Measurements from ENCODE around the gene DMKN. TPM values are rescaled to one million over a fixed set of nuclear protein-coding genes. Genes with fewer than 3 reads are reported as not detected.
"Not testable (repeated sequence)": the region's sequence is repeated elsewhere in the genome, so short reads cannot be mapped to it uniquely, and the experiment has no call there.

The DMKN gene
- total RNA-seq, 2 donors from 2014 or later = 50.9 to 80.5 TPM

- no peaks in the 10 kb centered on the region for H3K36me3 ChIP-seq
Observed at GRCh38 chr19:35470128-35470527, 43.3 kb downstream of the DMKN start.

DNA sequence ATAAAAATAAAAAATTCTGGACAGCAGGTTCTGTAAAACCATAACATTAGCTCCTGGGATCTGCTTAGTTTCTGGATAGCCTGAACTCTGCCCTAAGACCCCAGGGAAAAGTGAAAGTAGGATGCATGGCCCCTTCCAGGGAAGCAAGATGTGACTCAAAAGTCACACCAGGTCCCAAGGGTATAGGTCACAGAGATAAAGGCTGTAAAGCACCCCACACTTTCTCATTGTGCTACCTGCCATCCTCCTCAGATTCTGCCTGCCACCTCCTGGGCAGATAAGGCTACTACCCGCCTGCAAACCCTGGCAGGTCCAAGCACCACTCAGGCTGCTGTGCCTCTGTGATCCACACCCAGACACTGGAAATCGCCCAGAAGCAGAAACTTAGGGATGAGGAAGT, 44.8 kb downstream of the DMKN start:
- TF ChIP-seq POLR2AphosphoS5 (IDR thresholded peaks at IDR 0.05) (peak; percentile 8), POLR2A (IDR thresholded peaks at IDR 0.05) (no peak)
- TF ChIP-seq, protein P1, sequence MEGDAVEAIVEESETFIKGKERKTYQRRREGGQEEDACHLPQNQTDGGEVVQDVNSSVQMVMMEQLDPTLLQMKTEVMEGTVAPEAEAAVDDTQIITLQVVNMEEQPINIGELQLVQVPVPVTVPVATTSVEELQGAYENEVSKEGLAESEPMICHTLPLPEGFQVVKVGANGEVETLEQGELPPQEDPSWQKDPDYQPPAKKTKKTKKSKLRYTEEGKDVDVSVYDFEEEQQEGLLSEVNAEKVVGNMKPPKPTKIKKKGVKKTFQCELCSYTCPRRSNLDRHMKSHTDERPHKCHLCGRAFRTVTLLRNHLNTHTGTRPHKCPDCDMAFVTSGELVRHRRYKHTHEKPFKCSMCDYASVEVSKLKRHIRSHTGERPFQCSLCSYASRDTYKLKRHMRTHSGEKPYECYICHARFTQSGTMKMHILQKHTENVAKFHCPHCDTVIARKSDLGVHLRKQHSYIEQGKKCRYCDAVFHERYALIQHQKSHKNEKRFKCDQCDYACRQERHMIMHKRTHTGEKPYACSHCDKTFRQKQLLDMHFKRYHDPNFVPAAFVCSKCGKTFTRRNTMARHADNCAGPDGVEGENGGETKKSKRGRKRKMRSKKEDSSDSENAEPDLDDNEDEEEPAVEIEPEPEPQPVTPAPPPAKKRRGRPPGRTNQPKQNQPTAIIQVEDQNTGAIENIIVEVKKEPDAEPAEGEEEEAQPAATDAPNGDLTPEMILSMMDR (IDR thresholded peaks at IDR 0.05) = peak; percentile 22 to 81 (median 63)
- no peaks in the 10 kb centered on the region for H3K27me3 ChIP-seq (replicated peaks; ENCODE audit: insufficient read depth)
- no peaks in the 10 kb centered on the region for H3K9me3 ChIP-seq
- no peak overlapping the region for H3K4me3 ChIP-seq
- H3K27ac ChIP-seq = no peak overlapping the region
- intact Hi-C loops (cut with DNase I) = loop anchor here (2.0 kb wide), 1 partner anchor 116 kb away; no protein-coding TSS in a partner anchor
- WGBS = 44% methylated on average over 2 of the region's 2 CpGs
- no peaks in the 10 kb centered on the region for H3K36me3 ChIP-seq
- no peaks in the 10 kb centered on the region for H3K4me1 ChIP-seq (replicated peaks)
- peak; percentile 51 for DNase-seq (ENCODE audit: low spot score)

More at GRCh38 chr19:35470128-35470527, 43.3 kb downstream of the DMKN start:
- no peak overlapping the region for H3K27ac ChIP-seq
- WGBS = 79% methylated on average over 7 of the region's 7 CpGs
- TF ChIP-seq POLR2A (IDR thresholded peaks at IDR 0.05) = no peak
- TF ChIP-seq, protein P1 (IDR thresholded peaks at IDR 0.05) = no peak
- no peaks in the 10 kb centered on the region for H3K9me3 ChIP-seq
- no peak for DNase-seq (ENCODE audit: low spot score)
- no peaks in the 10 kb centered on the region for H3K27me3 ChIP-seq (replicated peaks; ENCODE audit: insufficient read depth)
- intact Hi-C loops (cut with DNase I) = no loop called here
- no peaks in the 10 kb centered on the region for H3K4me1 ChIP-seq (replicated peaks)
- no peak overlapping the region for H3K4me3 ChIP-seq

DNA sequence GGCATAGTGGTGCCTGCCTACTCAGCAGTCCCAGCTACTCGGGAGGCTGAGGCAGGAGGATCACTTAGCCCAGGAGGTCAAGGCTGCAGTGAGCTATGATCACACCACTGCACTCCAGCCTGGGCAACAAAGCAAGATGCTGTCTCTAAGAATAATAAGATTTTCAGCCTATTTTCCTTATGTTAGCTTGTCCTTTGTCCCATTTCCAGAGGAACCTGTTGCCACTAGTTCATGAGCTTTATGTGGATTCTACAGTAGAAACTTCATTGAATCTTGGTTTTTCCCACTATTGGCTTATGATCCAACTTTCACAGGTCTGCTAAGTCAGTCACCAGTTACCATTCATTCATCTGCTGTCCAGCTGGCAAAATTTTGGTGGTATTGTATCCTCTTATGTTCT, 47.2 kb downstream of the DMKN start:
- WGBS = 80% methylated on average over 1 of the region's 1 CpG
- no peak for DNase-seq (ENCODE audit: low spot score)
- TF ChIP-seq POLR2AphosphoS5 (IDR thresholded peaks at IDR 0.05) (no peak), POLR2A (IDR thresholded peaks at IDR 0.05) (no peak)
- TF ChIP-seq, protein P1 (IDR thresholded peaks at IDR 0.05) = no peak
- H3K9me3 ChIP-seq = no peaks in the 10 kb centered on the region
- no peaks in the 10 kb centered on the region for H3K4me1 ChIP-seq (replicated peaks)
- H3K27me3 ChIP-seq (replicated peaks; ENCODE audit: insufficient read depth) = no peaks in the 10 kb centered on the region
- intact Hi-C loops (cut with DNase I) = no loop called here
- H3K4me3 ChIP-seq = no peak overlapping the region
- H3K36me3 ChIP-seq = no peaks in the 10 kb centered on the region
- no peak overlapping the region for H3K27ac ChIP-seq

DNA sequence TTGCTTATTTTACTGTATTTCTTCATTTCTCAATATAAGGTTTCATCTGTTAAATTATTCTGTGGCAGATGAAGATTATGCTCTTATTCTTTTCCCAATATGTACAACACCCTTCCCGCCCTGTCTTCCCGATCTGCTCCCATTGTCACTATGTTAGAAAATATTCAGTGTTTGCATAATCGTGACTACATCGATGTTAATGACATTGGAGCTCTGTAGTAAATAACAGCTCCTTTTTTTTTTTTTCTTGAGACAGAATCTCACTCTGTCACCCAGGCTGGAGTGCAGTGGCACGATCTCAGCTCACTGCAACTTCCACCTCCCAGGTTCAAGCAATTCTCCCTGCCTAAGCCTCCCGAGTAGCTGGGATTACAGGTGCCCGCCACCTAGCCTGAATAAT, 50.5 kb downstream of the DMKN start:
- H3K27ac ChIP-seq; H3K36me3 ChIP-seq; H3K4me3 ChIP-seq; H3K4me1 ChIP-seq (replicated peaks); intact Hi-C loops (cut with DNase I); H3K27me3 ChIP-seq (replicated peaks; ENCODE audit: insufficient read depth); DNase-seq (ENCODE audit: low spot score); H3K9me3 ChIP-seq: not testable (repeated sequence)
- 73% methylated on average over 7 of the region's 7 CpGs for WGBS

GRCh38 chr19:35462476-35462953, 50.9 kb downstream of the DMKN start:
- H3K27ac ChIP-seq = no peak overlapping the region
- H3K27me3 ChIP-seq (replicated peaks; ENCODE audit: insufficient read depth) = no peaks in the 10 kb centered on the region
- no peak overlapping the region for H3K4me3 ChIP-seq
- no peak for DNase-seq (ENCODE audit: low spot score)
- intact Hi-C loops (cut with DNase I) = no loop called here
- H3K9me3 ChIP-seq = no peaks in the 10 kb centered on the region
- H3K36me3 ChIP-seq = no peaks in the 10 kb centered on the region
- TF ChIP-seq, protein P1 (IDR thresholded peaks at IDR 0.05) = no peak
- no peak for TF ChIP-seq POLR2A (IDR thresholded peaks at IDR 0.05)
- TF ChIP-seq POLR2AphosphoS5 (IDR thresholded peaks at IDR 0.05) = no peak
- no peaks in the 10 kb centered on the region for H3K4me1 ChIP-seq (replicated peaks)
- 52% methylated on average over 6 of the region's 6 CpGs for WGBS

- H3K27me3 ChIP-seq (replicated peaks; ENCODE audit: insufficient read depth); H3K27ac ChIP-seq; DNase-seq (ENCODE audit: low spot score); H3K4me1 ChIP-seq (replicated peaks); H3K4me3 ChIP-seq; H3K9me3 ChIP-seq; H3K36me3 ChIP-seq; intact Hi-C loops (cut with DNase I): not testable (repeated sequence)
Observed at GRCh38 chr19:35461788-35462187, 51.7 kb downstream of the DMKN start.
